ENCODE results near the gene EEF1AKMT3. TPM values are rescaled to one million over a fixed set of nuclear protein-coding genes. Genes with fewer than 3 reads are reported as not detected.
A peak's percentile ranks its signal among the peaks of the same experiment; 100 is the strongest.

The EEF1AKMT3 gene
- total RNA-seq, 1 donor from 2014 or later = 4.2 TPM

GRCh38 chr12:57746025-57746424 is 26.4 kb upstream of the EEF1AKMT3 start:
- no peak for TF ChIP-seq CTCF (conservative IDR thresholded peaks at IDR 0.05; ENCODE audit: low read depth, low read length)
- H3K4me3 ChIP-seq (ENCODE audit: low read depth, low read length) = peak overlapping the region; percentile 79
- no peak for DNase-seq (ENCODE audit: low read depth)

- TF ChIP-seq CTCF (conservative IDR thresholded peaks at IDR 0.05; ENCODE audit: low read depth, low read length) = no peak
- H3K4me3 ChIP-seq (ENCODE audit: low read depth, low read length) = no peak overlapping the region
- no peak for DNase-seq (ENCODE audit: low read depth)
Measured at GRCh38 chr12:57749061-57749460, 23.4 kb upstream of the EEF1AKMT3 start.

- no peak for DNase-seq (ENCODE audit: low read depth)
- TF ChIP-seq CTCF (conservative IDR thresholded peaks at IDR 0.05; ENCODE audit: low read depth, low read length) = no peak
- H3K4me3 ChIP-seq (ENCODE audit: low read depth, low read length) = peak overlapping the region; percentile 82
Measured at GRCh38 chr12:57750561-57751431, 21.6 kb upstream of the EEF1AKMT3 start.

- peak overlapping the region; percentile 82 for H3K4me3 ChIP-seq (ENCODE audit: low read depth, low read length)
- TF ChIP-seq CTCF (conservative IDR thresholded peaks at IDR 0.05; ENCODE audit: low read depth, low read length) = no peak
- no peak for DNase-seq (ENCODE audit: low read depth)
Measured at GRCh38 chr12:57751432-57751787, 21.0 kb upstream of the EEF1AKMT3 start.

- DNase-seq (ENCODE audit: low read depth) = peak; percentile 87
- H3K4me3 ChIP-seq (ENCODE audit: low read depth, low read length) = peak within 1 kb of the TSS; percentile 82
- no peak for TF ChIP-seq CTCF (conservative IDR thresholded peaks at IDR 0.05; ENCODE audit: low read depth, low read length)
Measured at GRCh38 chr12:57751788-57752667, 20.4 kb upstream of the EEF1AKMT3 start, which contains the start of gene CDK4. Gene CDK4, minus strand, starts transcription at chr12:57752310. Its CDS starts 593 bp downstream, at chr12:57751717.

- no peak for TF ChIP-seq CTCF (conservative IDR thresholded peaks at IDR 0.05; ENCODE audit: low read depth, low read length)
- H3K4me3 ChIP-seq (ENCODE audit: low read depth, low read length) = peak overlapping the region; percentile 50
- DNase-seq (ENCODE audit: low read depth) = no peak
Measured at GRCh38 chr12:57752668-57753000, 19.8 kb upstream of the EEF1AKMT3 start.

Measured in epithelial cell of proximal tubule (primary cell).